SKM-1 (cell line): ENCODE measurements around the gene ACLY.
"Not testable (repeated sequence)": the region's sequence is repeated elsewhere in the genome, so short reads cannot be mapped to it uniquely, and the experiment has no call there.

ENCODE experiments used
- DNase-seq: peaks from one replicate; lab custom pipeline; 2025; ENCODE audit not compliant: unreplicated experiment; lab: John Stamatoyannopoulos, UW

Gene ACLY

DNA sequence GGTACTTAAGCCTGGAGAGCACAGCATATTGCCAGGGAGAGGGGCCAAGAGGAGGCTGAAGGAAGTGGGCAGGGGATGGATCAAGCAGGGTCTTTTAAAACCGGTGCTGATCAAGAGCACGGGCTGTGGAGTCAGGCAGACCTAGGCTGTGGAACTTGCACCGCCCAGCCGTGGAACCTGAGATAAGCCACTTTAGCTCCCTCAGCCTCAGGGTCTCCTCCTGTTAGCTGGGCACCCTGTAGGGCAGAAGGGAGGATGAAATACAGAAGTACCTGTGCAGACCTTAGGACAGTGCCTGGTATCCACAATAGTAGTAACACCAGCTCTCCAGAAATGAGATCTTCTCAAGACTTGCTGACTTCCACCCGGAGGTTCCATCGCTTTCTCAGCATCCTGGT is 20.9 kb upstream of the ACLY start:
- DNase-seq, result no peak

GRCh38 chr17:41939044-41939692 is 20.4 kb upstream of the ACLY start:
- no peak for DNase-seq

DNA sequence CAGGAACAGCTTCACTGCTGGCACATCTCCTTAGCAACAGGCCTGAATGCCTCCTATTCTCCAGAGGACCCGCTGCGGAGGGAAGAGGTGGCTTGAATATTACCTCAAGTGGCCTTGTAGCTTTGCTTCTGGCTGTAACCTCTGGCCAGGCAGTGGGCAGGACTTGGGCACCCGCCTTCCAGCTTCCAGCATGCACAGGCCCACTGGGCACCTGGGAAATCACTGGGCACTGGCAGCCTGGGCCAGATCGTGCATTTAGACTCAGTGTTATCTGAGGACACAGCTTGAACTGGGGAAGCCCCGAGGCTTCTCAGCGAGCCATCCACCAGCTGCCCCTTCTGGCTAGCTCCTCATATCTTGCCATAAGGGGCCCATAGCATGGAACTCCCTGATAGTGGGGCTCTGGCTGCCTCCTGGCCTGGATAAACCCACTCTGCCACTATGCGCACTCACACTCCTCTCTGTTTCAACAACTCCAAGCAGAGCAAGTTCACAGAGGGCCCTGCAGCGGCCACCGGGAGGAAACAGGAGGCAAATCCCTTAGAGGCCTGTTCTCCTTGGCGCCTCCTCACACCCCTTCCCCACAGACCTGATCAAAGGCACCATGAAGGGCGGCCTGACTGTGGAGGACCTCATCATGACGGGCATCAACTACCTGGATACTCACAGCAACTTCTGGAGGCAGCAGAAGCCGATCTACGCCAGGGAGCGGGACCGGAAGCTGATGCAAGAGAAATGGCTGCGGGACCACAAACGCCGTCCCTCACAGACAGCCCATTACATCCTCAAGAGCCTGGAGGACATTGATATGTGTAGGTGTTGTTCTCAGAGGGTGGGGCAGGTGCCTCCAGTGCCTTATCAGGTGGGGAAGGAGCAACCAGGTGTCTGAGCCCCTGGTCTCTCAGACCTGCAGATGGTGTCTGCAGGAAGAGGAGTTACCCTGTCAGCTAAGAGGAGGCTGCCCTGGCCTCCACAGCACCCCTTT is 19.5 kb upstream of the ACLY start:
- DNase-seq, result no peak

- DNase-seq, result no peak
Observed at GRCh38 chr17:41935641-41936040, 16.9 kb upstream of the ACLY start.

GRCh38 chr17:41932816-41933389 is 14.2 kb upstream of the ACLY start:
- peak; percentile 62 for DNase-seq

DNA sequence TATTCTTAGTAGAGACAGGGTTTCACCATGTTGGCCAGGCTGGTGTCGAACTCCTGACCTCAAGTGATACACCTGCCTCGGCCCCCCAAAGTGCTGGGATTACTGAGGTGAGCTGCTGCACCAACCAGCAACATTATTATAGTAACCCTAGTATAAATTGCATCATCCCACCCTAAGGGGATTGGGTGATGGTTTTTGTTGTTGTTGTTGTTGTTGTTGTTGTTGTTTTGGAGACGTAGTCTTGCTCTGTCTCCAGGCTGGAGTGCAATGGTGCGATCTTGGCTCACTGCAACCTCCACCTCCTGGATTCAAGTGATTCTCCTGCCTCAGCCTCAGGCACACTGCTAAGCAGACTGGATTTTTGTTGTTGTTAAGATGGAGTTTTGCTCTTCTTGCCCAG is 13.0 kb upstream of the ACLY start:
- DNase-seq, result not testable (repeated sequence)

DNA sequence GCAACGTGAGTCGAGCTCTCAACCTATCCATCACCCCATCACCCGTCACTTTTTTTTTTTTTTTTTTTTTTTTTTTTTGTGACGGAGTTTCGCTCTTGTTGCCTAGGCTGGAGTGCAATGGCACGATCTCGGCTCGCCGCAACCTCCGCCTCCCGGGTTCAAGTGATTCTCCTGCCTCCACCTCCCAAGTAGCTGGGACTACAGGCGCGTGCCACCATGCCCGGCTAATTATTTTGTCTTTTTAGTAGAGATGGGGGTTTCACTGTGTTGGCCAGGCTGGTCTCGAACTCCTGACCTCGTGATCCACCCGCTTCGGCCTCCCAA is 12.0 kb upstream of the ACLY start:
- DNase-seq, result not testable (repeated sequence)

GRCh38 chr17:41930009-41930832 is 11.5 kb upstream of the ACLY start, which contains the start of gene ODAD4:
Gene ODAD4 (plus strand): TSS chr17:41930617. CDS start chr17:41930724, 107 bp downstream.
- DNase-seq, result peak; percentile 92

GRCh38 chr17:41928693-41929251 is 10.0 kb upstream of the ACLY start:
- DNase-seq, result no peak

GRCh38 chr17:41925991-41926590 is 7.3 kb upstream of the ACLY start:
- DNase-seq, result no peak

- DNase-seq, result no peak
Observed at GRCh38 chr17:41920580-41920955, 1.8 kb upstream of the ACLY start.

DNA sequence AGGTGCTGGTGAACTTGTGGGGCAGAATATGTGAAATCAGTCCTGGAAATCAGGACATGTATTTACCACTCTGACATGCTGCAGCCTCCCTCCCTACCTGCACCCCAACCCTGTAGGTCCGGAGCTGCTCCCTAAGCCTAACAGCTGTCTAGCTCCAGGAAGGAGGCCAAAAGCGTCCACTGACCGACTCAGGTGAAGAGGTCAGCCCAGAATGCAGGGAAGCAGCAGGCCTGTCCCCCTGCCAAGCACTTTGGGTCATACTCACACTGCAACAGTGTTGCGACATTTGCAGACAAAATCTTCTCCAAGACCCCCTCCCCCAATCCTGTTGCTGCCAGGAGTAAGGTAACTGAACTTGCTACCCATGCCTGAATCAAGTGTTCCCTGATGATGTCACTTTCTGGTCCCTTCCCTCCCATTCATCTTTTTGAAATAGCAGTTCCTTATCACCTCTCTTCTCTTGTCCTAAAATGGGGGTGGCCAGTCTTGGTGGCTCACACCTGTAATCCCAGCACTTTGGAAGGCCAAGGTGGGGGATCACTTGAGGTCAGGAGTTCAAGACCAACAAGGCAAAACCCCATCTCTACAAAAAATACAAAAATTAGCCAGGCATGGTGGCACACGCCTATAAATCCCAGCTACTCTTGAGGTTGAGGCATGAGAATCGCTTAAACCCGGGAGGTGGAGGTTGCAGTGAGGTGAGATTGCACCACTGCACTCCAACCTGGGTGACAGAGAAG is 1.3 kb upstream of the ACLY start:
- no peak for DNase-seq

DNA sequence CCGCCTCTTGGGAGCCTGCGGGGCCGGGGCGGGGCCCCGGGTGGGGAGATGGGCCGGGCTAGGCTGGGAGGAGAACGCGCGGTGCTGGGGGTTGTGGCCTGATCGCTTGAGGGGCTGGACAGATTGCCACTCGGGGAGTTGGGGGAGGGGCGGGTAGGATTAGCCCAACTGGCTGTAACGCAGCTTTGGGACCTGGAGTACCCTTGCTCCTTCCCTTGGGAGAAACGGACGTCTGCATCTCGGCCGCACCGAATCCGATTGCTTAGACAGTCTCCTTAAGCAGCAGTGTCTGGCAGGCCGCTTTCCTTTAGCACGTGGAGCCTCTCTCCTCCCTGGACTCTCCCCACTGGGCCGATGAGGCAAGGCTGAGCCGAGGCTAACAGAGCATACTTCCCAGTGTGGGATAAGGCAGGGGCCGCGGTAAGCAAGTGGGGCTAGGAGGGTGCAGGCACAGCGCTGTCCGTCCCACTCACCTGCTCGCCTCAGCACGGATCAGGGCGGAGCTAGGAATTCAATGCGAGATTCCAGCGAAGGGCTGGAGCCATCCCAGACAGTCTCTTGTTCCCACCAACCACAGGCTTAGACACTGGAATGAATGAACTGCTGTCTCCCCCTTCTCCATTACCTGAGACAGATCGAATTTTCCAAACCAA is 540 bp upstream of the ACLY start:
- DNase-seq, result no peak

DNA sequence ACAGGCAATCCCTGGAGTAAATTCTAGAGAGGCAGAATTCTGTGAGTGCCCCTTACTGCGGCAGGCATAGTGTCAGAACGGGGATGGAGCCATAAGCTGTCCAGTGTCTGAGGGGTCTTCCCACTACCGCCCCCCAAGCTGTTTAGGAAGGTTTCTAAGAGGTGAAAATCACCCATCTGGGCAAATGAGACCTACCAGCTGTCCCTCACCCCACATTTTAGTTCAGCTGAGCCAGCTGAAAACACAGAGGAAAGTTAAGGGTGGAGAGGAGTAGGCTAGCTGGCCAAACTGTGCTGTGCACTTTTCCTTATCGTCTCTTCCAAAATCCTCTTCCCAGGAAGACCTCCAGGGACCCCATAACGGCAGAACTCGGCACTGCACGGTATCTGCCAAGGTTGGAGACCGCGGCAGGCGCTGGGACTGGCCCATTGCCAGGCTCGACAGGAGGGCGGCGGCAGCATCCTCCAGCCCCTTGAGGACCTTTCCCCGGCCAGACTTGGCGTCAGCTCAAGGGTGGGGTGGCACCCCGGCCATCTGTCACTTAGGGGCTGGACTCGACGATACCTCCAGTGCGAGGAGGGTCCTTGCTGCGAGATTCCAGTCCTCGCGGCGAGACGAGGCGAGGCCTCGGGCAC is 955 bp downstream of the ACLY start:
- DNase-seq, result no peak

GRCh38 chr17:41917192-41917591 is 1.6 kb downstream of the ACLY start:
- no peak for DNase-seq

DNA sequence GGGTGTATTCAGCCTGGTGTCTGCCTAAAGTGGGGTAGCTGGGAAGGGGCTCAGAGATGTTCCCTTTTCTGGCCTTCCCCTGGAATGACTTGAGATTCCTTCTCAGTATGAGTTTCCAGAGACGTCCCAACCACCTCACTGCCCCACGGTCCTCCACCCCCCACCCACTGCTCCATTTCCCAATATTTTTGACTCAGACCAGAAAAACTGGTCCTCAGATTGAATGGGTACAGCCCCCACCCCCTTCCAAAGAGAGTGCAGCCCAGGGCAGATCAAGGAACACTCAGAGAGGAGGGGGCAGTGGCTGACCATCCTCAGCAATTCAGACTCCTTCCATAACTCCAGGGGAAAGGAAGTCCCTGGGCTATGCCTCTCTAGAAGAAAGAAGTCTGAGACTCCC is 3.2 kb downstream of the ACLY start:
- no peak for DNase-seq

DNA sequence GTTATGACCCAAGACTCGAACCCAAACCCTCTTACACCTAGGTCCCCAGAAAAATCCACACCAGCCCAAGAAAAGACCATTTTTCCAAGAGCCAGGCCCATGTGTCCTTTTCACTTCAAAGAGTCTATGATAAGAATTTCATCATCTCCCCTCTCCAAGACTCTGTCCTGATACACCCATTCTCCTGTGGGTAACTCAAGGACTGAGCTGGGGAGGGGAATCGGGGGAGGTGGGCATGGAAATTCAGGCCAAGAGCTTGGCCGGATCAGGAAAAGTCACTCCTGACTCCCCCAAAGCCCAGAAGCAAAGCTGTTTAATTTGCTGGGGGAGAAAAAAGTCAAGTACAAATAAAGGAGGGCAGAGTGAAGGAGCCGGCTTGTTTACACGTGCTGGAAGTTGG is 3.7 kb downstream of the ACLY start:
- DNase-seq, result no peak

DNA sequence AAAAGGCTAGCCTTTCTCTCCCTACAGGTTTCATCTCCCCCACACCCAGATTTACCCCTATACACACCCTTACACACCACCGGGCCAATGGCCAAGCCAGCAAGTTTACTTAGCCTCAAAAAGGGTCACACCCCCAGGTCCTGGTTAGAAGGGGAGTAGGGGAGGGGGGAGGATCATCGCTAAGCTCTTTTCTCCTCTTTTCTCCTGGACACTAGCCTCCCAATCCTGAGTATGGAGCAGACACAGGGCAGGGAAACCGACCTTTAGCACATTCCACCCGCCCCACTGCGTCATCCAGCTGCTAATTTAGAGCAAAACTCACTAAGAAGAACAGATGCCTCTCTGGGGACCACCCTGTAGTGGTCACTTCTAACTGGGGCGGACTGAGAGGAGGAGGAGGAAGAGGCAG is 4.4 kb downstream of the ACLY start:
- no peak for DNase-seq

DNA sequence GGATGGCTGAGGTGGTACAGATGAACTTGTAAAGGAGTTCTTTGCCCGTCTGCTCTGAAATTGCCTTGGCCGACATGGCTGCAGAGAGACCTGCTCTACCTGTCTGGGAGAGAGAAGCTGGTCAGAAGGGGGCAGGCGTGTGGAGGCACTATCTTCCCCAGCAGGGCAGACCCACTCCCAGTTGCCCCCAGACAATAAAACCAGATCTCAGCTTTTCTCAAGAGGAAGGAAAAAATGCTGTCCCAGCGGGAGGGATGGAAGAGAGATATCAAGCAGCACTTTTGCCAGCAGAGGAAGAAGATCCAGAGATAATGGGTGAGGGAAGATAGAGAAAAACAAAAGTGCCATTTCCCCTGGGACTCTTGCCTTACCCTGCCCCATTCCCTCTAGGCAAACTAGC is 5.0 kb downstream of the ACLY start:
- DNase-seq, result no peak
